GM18867 (cell line): ENCODE data around the gene MRC1.

Experiments used
- ATAC-seq: cut with Tn5 transposase; IDR thresholded peaks from one replicate; pipeline ENCODE4 v1.9.1; 2021; ENCODE audit warnings: mild to moderate bottlenecking, moderate library complexity; ENCODE audit not compliant: unreplicated experiment

MRC1 gene

DNA sequence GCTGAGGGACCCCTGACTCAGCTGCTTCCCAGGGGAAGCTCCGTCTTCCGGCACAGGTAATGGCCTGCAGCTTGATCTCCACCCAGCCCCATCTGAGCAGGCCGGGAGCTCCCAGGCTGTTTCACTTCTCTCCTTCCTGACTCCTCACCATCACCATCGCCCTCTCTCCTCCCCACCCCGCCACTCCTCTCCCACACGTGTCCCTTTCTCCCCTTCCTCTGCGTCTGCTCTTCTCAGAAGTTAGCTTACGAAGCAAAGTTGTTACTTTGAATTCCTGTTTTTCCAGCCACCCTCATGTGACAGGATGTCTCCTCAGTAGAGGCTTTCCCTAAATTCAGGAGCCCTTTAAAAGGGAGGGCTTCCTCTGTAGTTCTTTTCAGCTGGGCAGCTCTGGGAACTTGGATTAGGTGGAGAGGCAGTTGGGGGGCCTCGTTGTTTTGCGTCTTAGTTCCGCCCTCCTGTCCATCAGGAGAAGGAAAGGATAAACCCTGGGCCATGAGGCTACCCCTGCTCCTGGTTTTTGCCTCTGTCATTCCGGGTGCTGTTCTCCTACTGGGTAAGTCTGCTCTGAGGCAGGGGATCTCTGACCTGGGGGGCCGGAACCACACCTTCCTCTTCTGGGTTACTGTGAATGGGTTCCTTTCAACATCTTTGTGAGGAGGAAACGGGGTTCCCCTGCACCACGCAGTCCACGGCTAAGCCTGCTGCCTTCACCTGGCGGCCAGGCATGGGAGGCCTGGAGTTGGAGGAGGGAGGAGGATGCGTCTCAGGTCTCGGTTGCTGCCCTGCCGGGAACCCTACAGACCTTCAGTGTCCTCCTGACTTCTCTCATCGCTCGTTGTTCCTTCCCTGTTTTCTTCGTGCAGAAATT lies at the start of gene MRC1:
MRC1 (plus strand) TSS at position 378 of the 871 bp plus-strand sequence; CDS start at position 496, 118 bp downstream.
- no peak for ATAC-seq

DNA sequence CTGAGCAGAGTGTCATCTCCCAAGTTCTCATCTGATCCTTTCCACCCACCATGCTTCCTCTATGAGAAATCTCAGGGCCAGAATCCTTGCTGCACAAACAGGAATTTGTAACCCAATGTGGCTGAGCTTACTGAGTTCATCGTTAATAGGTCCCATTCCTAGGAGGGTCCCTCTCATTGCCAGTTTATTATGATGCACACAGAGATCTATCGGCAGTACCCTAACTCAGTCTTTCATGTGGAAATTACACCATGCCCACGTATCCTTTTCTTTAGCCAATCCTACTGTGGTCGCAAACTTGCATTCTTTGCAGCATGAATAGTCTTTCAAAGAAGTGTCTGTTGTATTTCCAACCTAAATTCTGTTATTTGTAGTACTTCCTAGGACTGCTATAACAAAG lies 45.0 kb upstream of the MRC1 start:
- ATAC-seq = no peak

DNA sequence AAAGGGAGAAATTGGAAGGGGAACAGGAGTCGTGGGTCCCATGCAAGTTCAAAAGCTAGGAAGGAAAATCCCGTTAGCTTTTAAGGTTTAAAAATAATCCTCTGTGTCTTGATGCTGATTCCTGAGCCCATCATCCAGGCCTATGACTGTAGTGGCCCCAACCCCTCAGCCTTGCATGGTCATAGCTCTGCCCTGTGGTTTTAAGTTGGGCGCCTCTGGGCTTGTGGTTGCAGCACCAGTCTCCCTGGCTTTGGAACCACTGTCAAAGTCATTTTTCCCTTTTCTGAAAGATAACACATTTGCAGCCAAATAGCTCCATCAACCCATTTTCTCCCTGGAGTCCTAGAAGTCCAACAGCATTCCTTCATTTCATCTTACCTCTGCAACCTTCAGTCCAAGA lies 43.5 kb upstream of the MRC1 start:
- ATAC-seq = no peak

DNA sequence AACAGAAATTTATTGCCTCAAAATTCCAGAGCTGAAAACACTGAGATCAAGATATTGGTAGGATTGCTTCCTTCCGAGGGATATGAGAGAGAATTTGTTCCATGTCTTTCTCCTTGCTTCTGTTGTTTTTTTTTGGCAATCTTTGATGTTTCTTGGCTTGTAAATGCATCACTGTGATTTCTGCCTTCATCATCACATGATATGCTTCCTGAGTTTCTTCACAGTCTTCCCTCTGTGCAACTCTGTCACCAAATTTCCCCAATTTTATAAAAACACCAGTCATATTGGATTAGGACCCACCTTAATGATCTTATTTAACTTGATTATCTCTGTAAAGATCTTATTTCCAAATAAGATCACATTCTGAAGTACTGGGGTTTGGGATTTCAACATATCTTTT lies 42.4 kb upstream of the MRC1 start:
- ATAC-seq = no peak

DNA sequence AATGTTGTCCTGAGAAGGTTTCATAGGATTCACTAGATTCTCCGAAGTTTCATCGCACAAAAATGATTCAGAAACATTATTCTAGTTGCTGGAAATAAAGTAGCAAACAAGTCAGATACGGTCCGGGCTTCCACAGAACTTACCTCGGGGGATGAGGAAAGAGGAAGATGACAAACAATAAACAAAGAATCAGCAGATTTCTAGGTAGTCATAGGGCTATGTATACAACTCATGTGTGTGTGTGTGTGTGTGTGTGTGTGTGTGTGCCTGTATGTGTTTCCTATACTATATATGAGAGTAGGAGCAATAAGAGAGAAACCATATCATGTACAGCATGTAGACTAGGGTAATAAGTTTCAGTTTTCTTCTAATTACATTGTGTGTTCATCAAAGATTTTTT lies 40.7 kb upstream of the MRC1 start:
- no peak for ATAC-seq

DNA sequence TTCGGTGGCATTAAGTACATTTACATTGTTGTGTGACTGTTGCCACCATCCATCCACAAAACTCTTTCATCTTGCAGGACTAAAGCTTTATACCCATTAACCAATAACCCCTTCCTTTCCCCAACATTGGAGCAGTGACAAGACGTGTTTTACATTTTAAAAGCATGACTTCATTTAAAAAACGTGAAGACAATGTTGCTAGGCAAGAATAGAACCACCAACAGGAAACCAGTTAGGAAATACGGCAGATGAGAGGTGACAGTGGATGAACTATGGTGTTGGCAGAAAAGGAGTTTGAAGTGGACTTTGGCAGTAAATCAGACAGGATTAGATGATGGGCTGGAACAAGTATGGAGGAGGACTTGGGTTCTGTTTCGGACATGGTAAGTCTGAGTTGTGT lies 40.2 kb upstream of the MRC1 start:
- ATAC-seq = no peak

DNA sequence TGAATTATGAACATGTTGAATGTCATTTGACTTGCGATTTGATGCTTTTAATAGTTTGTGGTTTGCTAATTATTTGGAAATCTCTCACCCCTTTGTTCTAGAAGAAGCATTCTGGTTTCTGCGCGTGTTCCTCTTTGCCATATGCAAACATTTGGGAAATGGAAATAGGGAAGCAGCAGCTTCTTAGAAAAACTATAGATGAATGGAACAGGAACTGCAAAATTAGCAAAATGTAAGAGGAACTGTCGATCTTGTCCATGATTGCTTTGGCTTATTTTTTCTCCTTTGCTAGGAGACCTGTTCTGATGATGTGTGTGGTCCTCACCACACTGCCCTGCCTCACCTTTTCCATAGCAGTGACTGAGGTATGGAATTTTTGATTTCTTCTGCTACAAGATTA lies 38.1 kb upstream of the MRC1 start:
- ATAC-seq = no peak

DNA sequence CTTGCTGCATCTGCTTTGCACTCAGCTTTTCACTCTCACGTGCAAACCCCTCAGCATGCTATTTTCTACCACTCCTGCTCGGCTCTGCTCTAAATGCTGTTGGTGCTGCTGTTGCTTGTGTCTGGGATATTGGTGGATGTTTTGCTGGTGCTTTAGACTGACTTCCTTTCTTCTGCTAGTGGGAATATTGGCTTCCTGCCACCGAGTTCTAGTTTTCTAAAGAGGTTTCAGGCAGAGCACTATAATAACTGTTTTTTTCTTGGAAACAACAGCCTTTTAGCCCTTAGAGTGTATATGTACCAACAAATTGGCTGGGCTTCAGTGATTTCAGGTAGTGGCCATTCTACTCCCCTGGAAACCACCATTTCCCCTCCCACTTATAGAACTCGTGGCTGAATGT lies 29.4 kb upstream of the MRC1 start:
- no peak for ATAC-seq

DNA sequence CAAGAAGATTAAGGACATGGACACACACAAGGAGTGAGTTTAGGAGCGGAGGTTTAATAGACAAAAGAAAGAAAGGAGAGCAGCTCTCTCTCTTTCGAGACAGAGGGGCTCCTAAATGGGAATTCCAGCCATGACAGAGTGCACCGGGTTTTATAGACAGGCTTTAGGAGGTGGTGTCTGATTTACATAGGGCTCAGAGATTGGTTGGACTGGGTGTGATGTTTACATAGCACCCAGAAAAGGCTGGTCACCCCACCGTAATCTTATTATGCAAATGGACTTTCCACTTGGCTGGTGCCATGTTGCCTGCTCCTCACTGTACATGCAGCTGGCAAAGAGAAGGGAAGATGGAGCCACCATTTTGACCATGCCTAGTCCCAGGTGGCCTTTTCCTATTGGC lies 28.4 kb upstream of the MRC1 start:
- no peak for ATAC-seq

DNA sequence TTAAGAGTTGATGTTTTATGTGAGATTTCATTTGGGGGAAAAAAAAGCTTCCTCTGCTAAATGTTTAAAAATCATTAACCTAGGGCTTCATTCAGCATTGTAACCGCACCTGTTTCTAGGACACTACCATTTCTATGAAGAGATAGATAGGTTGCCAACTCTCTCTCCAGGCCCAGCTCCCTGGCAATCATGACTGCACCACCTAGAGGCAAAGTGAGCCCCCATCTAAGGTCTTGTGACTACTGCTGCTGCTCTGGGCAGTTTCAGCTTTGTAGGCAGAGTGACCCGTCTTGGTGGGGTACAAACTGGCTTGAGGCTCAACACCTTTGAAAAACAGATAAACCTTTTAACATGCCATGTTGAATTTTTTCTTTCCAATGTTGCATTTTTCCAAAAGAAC lies 27.3 kb upstream of the MRC1 start:
- ATAC-seq = no peak

DNA sequence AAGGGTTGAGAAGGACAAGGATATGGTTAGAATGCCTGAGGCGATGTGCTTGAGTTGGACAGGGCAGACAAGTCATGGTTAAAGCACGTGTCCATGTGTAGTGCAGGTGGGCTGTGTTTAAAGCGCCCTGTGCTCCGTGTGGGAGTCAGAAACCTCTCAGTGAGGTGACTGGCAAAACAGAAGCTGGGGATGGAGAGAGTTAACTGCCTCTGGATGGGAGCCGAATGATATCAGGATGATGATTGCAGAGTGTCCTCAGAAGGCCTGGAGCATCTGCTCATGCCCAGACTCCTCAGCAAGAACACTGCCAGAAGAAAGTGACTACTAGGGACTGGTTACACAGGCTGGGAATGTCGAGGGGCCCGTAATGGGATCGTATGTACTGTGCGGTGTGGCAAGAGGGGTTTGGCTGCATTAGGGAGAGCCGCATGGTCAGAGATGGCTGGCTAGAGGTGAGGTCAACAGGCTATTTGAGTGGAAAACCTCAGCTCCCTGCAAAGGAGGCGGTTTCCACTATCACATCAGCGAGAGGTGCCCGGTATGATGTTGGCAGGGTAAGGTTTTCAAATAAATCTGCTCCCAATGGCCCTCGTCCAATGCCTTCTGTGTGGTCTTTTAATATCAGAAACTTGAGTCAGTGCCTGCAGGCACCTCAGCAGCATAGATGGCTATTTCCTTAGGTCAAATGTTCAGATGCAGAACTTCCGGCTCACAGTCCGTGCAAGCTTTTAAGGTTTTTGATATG lies 26.1 kb upstream of the MRC1 start:
- no peak for ATAC-seq

DNA sequence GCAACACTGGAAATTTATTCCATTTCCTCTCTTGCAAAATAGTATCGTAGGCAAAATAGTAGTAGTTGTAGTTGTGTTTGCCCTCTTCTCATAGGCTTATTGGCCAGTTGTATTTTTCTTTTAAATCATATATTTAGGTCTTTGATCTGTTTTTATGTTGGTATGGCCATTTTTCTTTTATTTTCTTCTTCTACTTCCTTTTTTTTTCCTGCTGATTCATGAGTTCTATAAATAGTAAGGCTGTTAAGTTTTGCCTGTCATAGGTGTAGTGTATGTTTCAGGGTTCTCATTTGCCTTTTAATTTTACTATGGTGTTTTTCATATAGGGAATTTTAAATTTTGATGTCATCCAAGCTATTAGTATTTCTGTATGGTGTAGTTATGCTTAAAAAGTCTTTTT lies 25.4 kb upstream of the MRC1 start:
- no peak for ATAC-seq

DNA sequence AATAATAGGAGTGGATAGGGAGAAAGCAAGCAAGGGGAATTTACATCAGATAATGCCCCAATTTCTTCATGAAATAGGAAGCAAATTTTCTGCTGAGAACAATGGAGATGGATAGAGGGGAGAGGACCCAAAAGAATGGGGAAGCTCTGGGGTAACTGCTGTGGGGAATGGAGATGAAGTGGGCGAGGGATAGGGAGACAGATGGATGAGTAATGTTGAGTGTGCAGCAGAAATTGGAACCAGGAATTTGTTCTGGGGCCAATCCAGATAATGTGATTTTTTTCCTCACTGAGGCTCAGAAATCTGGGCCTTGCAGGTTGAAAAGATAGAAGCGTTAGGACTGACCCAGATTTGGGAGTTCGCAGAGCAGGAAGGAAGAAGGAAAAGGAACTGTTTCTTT lies 24.5 kb upstream of the MRC1 start:
- ATAC-seq = no peak

DNA sequence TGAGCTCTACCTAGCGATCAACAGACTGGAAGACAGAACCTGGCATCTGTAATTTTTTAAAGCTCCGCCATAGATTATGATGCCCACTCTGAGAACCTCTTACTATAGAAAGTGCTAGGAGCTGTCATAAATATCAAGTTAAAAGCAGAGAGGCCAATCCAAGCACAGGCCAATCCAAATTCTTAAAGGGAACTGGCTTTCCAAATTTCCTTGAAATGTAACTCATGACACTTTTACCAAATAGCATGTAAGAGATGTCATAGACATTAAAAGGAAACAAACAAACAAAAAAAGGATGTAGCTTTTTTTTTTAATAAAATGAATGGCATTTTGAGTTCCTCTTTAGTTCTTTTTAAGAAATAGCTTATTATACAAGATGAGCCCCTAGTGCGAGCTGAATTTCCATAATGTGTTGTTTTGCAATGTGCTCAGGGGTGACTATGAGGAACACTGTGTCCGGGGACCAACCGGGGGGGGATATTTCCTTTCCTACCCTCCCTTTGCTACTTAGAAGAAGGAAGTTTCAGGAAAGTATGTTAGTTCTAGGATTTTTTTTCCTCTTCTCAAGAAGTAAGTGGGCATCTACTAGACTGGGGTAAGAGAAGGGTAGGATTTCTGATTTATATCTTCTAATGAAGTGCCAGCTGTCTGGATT lies 23.7 kb upstream of the MRC1 start:
- ATAC-seq = no peak

DNA sequence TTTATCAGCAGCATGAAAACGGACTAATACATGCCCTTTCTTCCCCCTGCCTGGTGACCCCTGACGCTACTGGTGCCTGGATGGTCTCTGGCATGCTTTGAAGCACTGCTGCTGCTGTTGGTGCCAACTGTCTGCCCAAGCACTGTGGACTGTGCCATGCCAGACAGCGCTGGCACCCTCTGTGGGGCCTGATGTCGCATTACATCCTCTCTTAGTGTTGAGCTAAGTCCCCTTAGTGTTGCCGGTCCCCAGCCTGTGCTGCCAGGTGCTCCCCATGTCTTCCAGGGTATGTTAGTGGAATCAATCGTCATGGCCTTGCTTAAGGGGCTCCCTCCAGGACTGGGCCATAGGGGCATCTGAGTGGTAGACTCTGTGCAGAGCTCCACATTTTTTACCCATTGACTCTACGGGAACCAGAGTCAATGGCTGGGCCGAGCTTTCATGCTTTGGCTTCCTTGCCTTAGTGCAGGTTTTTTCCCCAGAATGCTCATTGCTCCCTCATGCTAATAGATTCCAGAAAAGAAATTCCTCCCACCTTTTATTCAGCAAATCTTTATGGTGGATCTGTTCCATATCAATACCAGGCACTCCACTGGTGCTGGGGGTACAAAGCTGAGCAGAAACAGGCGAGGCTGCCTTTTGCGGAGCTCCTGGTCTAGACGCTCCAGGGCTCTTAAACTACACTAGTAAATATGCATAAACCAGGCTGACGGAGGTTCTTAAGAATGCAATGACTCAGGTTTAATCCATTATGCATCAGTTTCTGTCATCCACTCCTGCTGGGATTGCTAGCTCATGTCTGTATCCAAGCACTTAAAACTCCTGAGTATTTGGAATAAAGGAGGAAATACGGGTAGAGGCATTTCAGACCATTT lies 21.8 kb upstream of the MRC1 start:
- ATAC-seq = no peak

DNA sequence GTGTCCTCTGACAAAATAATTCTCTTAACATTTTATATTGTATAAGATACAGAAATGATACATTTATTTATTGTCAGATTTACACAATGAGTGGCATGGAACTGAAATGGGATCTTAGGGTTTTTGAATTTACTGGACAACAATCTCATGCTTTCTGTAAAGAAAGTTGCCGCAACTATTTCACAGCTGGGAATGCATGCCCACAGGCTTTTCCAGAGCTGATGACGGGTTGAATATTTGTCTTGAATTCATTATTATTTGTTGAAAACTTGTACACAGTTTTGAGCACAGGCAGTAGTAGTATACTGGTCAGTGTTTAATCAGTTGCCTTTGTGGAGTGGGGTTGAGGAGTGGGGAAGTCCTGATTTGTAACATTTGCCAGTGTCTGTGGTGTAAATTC lies 20.5 kb upstream of the MRC1 start:
- ATAC-seq = no peak

DNA sequence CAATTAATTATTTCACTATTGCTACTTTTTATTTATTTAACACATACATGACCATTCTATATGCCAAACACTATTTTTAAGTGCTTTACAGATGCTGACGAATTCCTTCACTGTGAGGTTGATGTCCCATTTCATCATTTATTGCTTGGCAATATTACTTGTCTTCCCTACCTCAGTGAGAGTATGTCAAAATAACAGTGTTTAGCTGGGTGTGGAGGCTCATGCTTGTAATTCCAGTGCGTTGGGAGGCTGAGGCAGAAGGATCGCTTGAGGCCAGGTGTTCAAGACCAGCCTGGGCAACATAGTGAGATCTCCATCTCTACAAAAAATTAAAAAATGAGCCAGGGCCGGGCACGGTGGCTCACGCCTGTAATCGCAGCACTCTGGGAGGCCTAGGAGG lies 19.8 kb upstream of the MRC1 start:
- ATAC-seq = no peak

DNA sequence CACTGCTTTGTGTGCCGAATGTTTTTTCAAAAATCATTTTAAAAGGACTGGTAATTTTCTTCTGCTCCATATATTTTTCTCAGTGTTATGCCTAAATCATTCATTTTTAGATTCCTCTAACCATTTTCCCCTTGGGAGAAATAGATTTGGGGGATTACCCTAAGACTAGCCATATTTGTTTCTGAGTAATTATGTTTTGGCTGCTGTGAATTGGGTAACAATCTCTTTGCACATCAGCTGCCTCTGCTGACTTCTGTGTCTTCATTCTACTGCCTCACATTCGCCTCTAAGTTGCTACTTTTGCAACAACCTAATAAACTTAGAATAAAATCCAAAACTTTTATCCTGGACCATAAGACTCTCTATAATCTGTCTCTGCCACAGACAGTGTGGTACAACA lies 18.5 kb upstream of the MRC1 start:
- ATAC-seq = no peak

DNA sequence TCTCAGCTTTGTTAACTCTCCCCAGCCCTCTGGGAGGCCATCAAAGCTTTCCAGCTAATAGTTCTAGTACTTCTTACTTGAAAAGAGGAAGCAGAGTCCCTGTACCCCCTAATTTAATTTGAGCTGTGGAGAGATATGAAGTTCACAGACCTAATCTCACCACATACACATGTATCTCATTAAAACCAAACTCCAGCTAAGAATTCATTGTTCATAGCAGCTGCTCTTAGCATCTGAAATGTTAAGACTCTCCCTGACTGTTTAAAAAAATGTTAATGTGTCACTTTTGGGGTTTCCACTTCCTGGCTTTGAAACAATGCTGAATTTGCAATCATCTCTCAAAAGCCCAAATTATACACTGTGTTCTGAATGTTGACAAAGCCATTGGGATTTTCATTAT lies 16.2 kb upstream of the MRC1 start:
- no peak for ATAC-seq

DNA sequence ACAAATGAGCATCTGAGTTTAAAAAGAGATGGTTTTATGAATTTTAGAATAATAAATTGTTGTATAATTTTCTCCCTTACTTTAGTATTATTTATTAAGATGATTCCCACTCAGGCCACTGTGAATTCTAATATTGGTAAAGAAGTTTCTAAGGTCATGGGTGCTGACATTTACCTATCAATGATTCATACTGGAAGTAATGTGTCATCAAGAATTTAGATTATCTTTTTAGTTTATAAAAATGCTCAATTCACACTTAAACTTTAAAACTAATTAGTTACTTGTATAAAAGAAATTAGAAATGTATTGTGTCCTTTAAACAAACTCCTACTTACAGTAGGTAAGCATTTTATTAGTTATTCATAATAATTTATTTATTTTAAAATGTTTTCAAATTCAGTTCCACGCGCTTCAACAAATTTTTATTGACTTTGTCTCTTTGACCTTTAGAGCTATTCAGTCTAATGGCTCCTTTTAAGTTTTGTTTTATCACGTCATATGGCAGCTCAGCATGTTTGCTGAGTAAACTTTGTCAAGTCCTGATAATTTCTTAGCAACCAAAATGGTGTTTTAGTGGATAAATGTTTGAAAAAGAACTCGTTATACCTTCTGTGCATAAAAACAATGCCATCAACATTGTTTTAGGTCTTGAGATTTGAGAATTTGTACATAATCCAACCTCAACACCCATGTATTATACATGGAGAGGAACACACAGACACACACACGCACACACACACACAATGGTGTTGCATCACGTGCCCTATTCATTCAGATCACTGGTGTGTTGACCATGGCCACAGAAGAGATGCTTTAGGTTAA lies 15.1 kb upstream of the MRC1 start:
- ATAC-seq = no peak
